Upper lobe of left lung (tissue), 4 donors: ENCODE measurements around the gene B3GAT1.

Experiments
- EP300 ChIP-seq, 4 donors: sonication (generic); formaldehyde crosslinking; IDR thresholded peaks; one replicate each; pipeline ENCODE4 v1.5.1; 2017; ENCODE audit warnings: antibody characterized with exemption in 4 of 4, control low read depth in 2 of 4
- POLR2A ChIP-seq, 4 donors: fragments of 450-650 bp; IDR thresholded peaks; one replicate each; pipeline ENCODE4 v1.5.1; 2016 to 2017; ENCODE audit warnings: antibody characterized with exemption in 4 of 4, mild to moderate bottlenecking in 2 of 4
- POLR2AphosphoS5 ChIP-seq, 2 donors: sonication (generic); formaldehyde crosslinking; IDR thresholded peaks; one replicate each; pipeline ENCODE4 v1.5.1; 2017; ENCODE audit warnings: antibody characterized with exemption in 2 of 2
- TF ChIP-seq, protein P1 (sequence below), 6 experiments: fragments of 450-650 bp in 4 of 6; fragments of 200-600 bp in 2 of 6; sonication (generic) in 2 of 6; IDR thresholded peaks; one replicate each; pipeline ENCODE4 v1.5.1; 2016 to 2019; ENCODE audit warnings: antibody characterized with exemption in 6 of 6

DNA sequence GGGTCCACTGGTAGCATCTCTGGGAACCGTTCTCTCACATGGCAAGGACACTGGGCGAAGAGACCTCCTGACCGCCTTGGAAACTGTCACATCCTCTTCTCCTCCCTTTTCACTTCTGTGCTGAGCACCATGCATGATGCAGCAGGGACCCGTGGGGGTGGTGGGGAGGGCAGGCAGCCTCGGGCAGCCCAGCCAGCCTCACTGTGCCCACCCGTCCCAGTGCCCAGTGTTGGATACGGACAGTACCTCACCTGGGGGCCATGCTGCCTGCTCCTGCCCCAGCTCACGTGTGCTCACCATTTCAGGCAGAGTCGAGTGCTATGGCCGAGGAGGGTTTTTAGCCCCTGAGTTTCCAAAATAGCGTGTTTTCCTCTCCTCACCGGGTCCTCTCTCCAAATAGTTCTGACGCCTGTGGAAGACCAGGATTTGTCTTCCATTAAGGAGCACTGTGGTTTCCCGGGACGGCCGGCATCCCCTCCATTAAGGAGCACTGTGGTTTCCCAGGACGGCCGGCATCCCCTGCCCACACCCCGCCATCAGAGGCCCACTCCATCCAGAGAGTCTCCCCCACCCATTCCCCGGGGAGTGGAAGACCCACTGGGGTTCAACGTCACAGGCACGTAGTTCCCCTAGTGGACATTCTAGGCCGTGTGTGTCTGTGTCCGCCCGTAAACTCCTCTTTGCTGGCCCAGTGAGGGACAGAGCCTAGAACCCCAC lies 22.4 kb downstream of the B3GAT1 start:
- TF ChIP-seq, protein P1, sequence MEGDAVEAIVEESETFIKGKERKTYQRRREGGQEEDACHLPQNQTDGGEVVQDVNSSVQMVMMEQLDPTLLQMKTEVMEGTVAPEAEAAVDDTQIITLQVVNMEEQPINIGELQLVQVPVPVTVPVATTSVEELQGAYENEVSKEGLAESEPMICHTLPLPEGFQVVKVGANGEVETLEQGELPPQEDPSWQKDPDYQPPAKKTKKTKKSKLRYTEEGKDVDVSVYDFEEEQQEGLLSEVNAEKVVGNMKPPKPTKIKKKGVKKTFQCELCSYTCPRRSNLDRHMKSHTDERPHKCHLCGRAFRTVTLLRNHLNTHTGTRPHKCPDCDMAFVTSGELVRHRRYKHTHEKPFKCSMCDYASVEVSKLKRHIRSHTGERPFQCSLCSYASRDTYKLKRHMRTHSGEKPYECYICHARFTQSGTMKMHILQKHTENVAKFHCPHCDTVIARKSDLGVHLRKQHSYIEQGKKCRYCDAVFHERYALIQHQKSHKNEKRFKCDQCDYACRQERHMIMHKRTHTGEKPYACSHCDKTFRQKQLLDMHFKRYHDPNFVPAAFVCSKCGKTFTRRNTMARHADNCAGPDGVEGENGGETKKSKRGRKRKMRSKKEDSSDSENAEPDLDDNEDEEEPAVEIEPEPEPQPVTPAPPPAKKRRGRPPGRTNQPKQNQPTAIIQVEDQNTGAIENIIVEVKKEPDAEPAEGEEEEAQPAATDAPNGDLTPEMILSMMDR (IDR thresholded peaks at IDR 0.05) = no peak
- TF ChIP-seq POLR2AphosphoS5 (IDR thresholded peaks at IDR 0.05) (no peak), EP300 (IDR thresholded peaks at IDR 0.05) (no peak), POLR2A (IDR thresholded peaks at IDR 0.05) (no peak)
